SU-DHL-6 (cell line): ENCODE data around the gene MBD5.

Experiments
- H2AFZ ChIP-seq: fragments of 200-600 bp; sonication (generic); 2 replicates; pipeline ENCODE4 v1.6.1; 2014; ENCODE audit warnings: low read depth, mild to moderate bottlenecking, moderate library complexity, mixed read lengths, antibody characterized with exemption, low read length; ENCODE audit not compliant: severe bottlenecking
- H3F3A ChIP-seq: fragments of 200-600 bp; shearing (Covaris generic); 2 replicates; pipeline ENCODE4 v1.6.0; 2016; ENCODE audit warnings: antibody characterized with exemption, mild to moderate bottlenecking; ENCODE audit not compliant: insufficient read depth
- H3K27ac ChIP-seq: fragments of 200-600 bp; sonication (generic); 2 replicates; pipeline ENCODE4 v1.5.1; 2016; ENCODE audit warnings: low read depth, mild to moderate bottlenecking, low read length, moderate library complexity, mixed read lengths
- H3K27me3 ChIP-seq: fragments of 200-600 bp; sonication (generic), shearing (Covaris generic); 2 replicates; pipeline ENCODE4 v1.6.0; 2014; ENCODE audit warnings: mild to moderate bottlenecking, low read length
- H3K36me3 ChIP-seq: fragments of 200-600 bp; sonication (generic); 2 replicates; pipeline ENCODE4 v1.6.1; 2014; ENCODE audit warnings: mild to moderate bottlenecking, low read length, mixed read lengths
- H3K4me2 ChIP-seq: fragments of 300-600, 200-600 bp; shearing (Covaris generic), sonication (generic); 2 replicates; pipeline ENCODE4 v1.6.0; 2014; ENCODE audit warnings: low read length, low read depth, mild to moderate bottlenecking; ENCODE audit not compliant: poor library complexity, severe bottlenecking
- H3K4me3 ChIP-seq: fragments of 200-600 bp; sonication (generic); 2 replicates; pipeline ENCODE4 v1.5.1; 2014; ENCODE audit warnings: antibody characterized with exemption, low read length, mild to moderate bottlenecking, mixed read lengths; ENCODE audit not compliant: insufficient read depth, poor library complexity, severe bottlenecking
- H3K79me2 ChIP-seq: fragments of 200-600 bp; sonication (generic); 2 replicates; pipeline ENCODE4 v1.6.1; 2014; ENCODE audit warnings: mild to moderate bottlenecking, low read length, moderate library complexity; ENCODE audit not compliant: insufficient read depth
- H3K9ac ChIP-seq: fragments of 200-600 bp; sonication (generic); 2 replicates; pipeline ENCODE4 v1.7.0; 2014; ENCODE audit warnings: mild to moderate bottlenecking, low read length
- H3K9me2 ChIP-seq: fragments of 200-600 bp; sonication (generic); replicated peaks from 2 replicates; pipeline ENCODE4 v1.6.1; 2014; ENCODE audit warnings: low read length; ENCODE audit not compliant: insufficient read depth
- H3K9me3 ChIP-seq: fragments of 200-600 bp; sonication (generic); 2 replicates; pipeline ENCODE4 v1.6.1; 2014; ENCODE audit warnings: low read length, mixed read lengths; ENCODE audit not compliant: insufficient read depth
- H4K20me1 ChIP-seq: fragments of 200-600 bp; sonication (generic); 2 replicates; pipeline ENCODE4 v1.6.1; 2014; ENCODE audit warnings: low read depth, mild to moderate bottlenecking, antibody characterized with exemption, low read length, moderate library complexity, mixed read lengths
- CTCF ChIP-seq: fragments of 200-600 bp; sonication (generic); IDR thresholded peaks from one replicate; pipeline ENCODE4 v1.5.1; 2017; ENCODE audit warnings: antibody characterized with exemption, mild to moderate bottlenecking, low read length, moderate library complexity; ENCODE audit not compliant: insufficient read depth, poor library complexity, severe bottlenecking
- EZH2phosphoT487 ChIP-seq: fragments of 200-600 bp; sonication (generic), shearing (Covaris generic); conservative IDR thresholded peaks from 2 replicates; pipeline ENCODE4 v1.6.1; 2018; ENCODE audit warnings: mild to moderate bottlenecking, antibody characterized with exemption, low read length, moderate library complexity, mixed read lengths

MBD5 gene

GRCh38 chr2:148253685-148254084 is 232.8 kb downstream of the MBD5 start:
- Histone ChIP-seq H3F3A (no peaks in the 10 kb centered on the region), H3K27ac (no peak overlapping the region), H3K9me3 (peaks cover 31% of the 10 kb centered on the region; the same call in 1 of the 2 replicates), H3K27me3 (no peaks in the 10 kb centered on the region), H4K20me1 (no peaks in the 10 kb centered on the region), H3K9me2 (no peaks in the 10 kb centered on the region), H3K79me2 (no peaks in the 10 kb centered on the region), H3K4me2 (no peak overlapping the region), H3K9ac (no peak overlapping the region), H2AFZ (no peak overlapping the region), H3K36me3 (no peaks in the 10 kb centered on the region), H3K4me3 (no peak overlapping the region)
- TF ChIP-seq CTCF (no peak), EZH2phosphoT487 (no peak)

- H3K9ac ChIP-seq = no peak overlapping the region
- no peaks in the 10 kb centered on the region for H3F3A ChIP-seq
- no peaks in the 10 kb centered on the region for H3K9me2 ChIP-seq
- H3K9me3 ChIP-seq = peaks cover 48% of the 10 kb centered on the region; the same call in 1 of the 2 replicates
- H3K4me3 ChIP-seq = no peak overlapping the region
- no peaks in the 10 kb centered on the region for H3K27me3 ChIP-seq
- H4K20me1 ChIP-seq = no peaks in the 10 kb centered on the region
- no peaks in the 10 kb centered on the region for H3K79me2 ChIP-seq
- TF ChIP-seq CTCF (no peak), EZH2phosphoT487 (no peak)
- no peak overlapping the region for H2AFZ ChIP-seq
- H3K27ac ChIP-seq = no peak overlapping the region
- no peak overlapping the region for H3K4me2 ChIP-seq
- H3K36me3 ChIP-seq = no peaks in the 10 kb centered on the region
These were observed 235.0 kb downstream of the MBD5 start for GRCh38 chr2:148255929-148256328.

GRCh38 chr2:148257276-148257675 is 236.4 kb downstream of the MBD5 start:
- Histone ChIP-seq H3K4me2 (no peak overlapping the region), H3K79me2 (no peaks in the 10 kb centered on the region), H3F3A (no peaks in the 10 kb centered on the region), H2AFZ (no peak overlapping the region), H3K9ac (no peak overlapping the region), H3K9me2 (no peaks in the 10 kb centered on the region), H3K9me3 (peaks cover 48% of the 10 kb centered on the region; the same call in 1 of the 2 replicates), H3K27ac (no peak overlapping the region), H4K20me1 (no peaks in the 10 kb centered on the region), H3K27me3 (no peaks in the 10 kb centered on the region), H3K36me3 (no peaks in the 10 kb centered on the region), H3K4me3 (no peak overlapping the region)
- TF ChIP-seq CTCF (no peak), EZH2phosphoT487 (no peak)

GRCh38 chr2:148258124-148258523 is 237.2 kb downstream of the MBD5 start:
- no peak overlapping the region for H3K27ac ChIP-seq
- H2AFZ ChIP-seq = no peak overlapping the region
- no peaks in the 10 kb centered on the region for H4K20me1 ChIP-seq
- no peaks in the 10 kb centered on the region for H3F3A ChIP-seq
- H3K36me3 ChIP-seq = no peaks in the 10 kb centered on the region
- H3K9me3 ChIP-seq = peaks cover 43% of the 10 kb centered on the region; the same call in 1 of the 2 replicates
- H3K27me3 ChIP-seq = no peaks in the 10 kb centered on the region
- no peaks in the 10 kb centered on the region for H3K9me2 ChIP-seq
- H3K9ac ChIP-seq = no peak overlapping the region
- H3K4me2 ChIP-seq = no peak overlapping the region
- TF ChIP-seq CTCF = no peak
- no peak for TF ChIP-seq EZH2phosphoT487
- no peak overlapping the region for H3K4me3 ChIP-seq
- no peaks in the 10 kb centered on the region for H3K79me2 ChIP-seq
